NCI-H345 treated with DMSO at 0.1 percent for 48 hours (cell line): ENCODE results near the gene SPECC1L.
"Not testable (repeated sequence)": the region's sequence is repeated elsewhere in the genome, so short reads cannot be mapped to it uniquely, and the experiment has no call there.

Experiments used
- DNase-seq: peaks from one replicate; lab custom pipeline; 2025; ENCODE audit not compliant: unreplicated experiment; lab: John Stamatoyannopoulos, UW

SPECC1L gene, protein sequence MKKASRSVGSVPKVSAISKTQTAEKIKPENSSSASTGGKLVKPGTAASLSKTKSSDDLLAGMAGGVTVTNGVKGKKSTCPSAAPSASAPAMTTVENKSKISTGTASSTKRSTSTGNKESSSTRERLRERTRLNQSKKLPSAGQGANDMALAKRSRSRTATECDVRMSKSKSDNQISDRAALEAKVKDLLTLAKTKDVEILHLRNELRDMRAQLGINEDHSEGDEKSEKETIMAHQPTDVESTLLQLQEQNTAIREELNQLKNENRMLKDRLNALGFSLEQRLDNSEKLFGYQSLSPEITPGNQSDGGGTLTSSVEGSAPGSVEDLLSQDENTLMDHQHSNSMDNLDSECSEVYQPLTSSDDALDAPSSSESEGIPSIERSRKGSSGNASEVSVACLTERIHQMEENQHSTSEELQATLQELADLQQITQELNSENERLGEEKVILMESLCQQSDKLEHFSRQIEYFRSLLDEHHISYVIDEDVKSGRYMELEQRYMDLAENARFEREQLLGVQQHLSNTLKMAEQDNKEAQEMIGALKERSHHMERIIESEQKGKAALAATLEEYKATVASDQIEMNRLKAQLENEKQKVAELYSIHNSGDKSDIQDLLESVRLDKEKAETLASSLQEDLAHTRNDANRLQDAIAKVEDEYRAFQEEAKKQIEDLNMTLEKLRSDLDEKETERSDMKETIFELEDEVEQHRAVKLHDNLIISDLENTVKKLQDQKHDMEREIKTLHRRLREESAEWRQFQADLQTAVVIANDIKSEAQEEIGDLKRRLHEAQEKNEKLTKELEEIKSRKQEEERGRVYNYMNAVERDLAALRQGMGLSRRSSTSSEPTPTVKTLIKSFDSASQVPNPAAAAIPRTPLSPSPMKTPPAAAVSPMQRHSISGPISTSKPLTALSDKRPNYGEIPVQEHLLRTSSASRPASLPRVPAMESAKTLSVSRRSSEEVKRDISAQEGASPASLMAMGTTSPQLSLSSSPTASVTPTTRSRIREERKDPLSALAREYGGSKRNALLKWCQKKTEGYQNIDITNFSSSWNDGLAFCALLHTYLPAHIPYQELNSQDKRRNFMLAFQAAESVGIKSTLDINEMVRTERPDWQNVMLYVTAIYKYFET

DNA sequence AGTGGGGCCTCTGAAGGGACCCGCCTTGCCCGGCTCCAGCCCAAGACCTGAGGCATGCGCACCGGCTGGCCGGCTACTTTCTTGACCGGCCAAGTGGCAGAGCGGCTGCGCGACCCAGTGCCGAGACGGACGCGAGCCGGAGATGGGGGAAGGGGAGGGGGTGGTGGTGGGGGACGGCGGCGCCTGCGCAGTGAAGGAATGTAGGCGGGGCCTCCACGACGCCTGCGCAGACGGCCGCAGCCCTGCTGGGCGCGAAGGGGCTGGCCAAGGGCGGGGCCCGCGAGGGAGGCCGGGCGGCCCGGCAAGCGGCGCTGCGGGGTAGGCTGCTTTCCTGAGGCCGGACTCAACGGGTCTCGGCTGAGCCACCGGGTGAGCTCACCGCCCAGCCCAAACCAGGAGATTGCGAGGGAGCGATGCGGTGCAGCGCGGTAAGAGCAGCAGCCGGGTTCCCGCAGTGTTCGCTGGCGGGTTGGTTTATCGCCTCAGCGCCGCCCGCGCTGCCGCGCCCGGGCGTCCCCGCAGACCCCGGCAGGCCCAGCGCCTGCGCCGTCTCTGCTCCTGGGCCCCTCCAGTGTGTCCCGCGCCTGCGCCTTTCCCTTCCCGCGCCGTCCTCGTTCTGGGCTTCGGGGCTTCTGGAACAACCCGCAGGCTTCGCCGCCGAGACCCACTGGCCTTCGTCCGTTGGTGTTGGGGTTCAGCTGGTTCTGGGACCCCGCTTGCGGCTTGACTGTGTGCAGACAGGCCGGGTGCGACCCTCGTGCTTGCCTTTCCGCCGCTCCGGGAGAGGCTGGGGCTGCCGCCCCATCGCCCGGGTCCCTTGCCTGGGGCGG, at the start of gene SPECC1L:
Gene SPECC1L (plus strand): TSS at position 276 of the 830 bp plus-strand sequence. CDS start 31,401 bp downstream, outside the sequence.
- DNase-seq = peak; percentile 56

DNA sequence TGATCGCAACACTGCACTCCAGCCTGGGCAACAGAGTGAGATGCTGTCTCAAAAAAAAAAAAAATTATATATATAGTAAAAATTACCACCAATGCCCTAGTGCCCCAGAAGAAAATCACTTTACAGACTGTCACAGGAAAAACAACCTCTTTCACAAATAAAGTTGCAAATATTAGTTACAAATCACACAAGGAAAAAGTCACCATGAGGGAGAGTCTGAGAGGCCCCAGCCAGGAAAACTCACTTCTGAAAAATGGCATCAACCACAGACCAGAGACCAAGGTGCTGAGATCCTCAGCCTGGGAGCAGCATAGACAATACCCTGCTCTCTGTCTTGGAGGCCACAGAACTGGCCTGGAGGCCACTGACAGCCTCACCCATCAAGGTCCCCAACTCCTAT, 46.2 kb upstream of the SPECC1L start:
- DNase-seq = no peak

DNA sequence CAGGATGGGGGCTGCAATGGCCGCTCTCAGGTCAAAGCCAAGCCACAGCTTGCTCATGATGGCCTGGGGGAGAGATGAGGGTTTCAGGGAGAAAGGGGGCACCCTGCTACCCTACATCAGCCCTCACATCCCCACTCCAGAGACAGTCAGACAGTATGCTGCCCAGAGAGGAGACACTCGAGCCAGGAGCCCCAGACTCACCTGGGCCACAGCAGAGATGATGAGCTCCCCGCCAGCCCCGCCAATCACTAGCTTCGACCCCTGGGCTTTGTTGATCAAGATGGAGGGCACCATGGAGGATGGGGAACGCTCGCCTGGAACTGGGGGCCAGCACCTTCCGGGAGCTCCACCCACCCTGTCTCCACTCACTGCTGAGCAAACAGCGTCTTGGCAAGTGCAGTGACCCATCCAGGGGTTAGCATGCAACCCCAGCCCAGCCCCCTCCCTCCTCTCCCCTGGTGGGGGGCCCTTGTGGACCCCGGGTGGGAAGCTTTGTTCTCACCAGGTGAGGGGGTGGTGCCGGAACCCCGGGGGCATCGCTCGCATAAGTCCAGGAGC, 45.5 kb upstream of the SPECC1L start:
- DNase-seq = no peak

DNA sequence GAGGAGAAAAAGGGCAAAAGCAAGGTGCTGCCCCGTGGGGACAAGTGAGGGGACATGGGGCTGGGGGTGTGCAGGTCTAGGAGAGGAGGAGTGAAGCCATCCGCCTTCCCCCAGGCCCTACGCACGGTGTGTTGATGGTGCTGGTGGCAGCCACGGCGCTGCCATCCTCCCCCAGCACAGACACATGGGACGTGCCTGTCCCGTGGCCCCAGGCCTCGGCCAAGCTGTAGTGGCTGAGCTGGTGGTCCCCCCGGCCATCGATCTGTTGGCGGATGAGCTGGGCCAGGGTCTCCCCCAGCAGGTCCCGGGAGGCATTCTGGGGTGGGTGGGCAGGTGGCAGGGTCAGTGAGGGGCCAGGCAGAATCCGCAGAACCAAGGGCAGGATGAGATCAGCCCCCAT, 44.7 kb upstream of the SPECC1L start:
- DNase-seq = no peak

DNA sequence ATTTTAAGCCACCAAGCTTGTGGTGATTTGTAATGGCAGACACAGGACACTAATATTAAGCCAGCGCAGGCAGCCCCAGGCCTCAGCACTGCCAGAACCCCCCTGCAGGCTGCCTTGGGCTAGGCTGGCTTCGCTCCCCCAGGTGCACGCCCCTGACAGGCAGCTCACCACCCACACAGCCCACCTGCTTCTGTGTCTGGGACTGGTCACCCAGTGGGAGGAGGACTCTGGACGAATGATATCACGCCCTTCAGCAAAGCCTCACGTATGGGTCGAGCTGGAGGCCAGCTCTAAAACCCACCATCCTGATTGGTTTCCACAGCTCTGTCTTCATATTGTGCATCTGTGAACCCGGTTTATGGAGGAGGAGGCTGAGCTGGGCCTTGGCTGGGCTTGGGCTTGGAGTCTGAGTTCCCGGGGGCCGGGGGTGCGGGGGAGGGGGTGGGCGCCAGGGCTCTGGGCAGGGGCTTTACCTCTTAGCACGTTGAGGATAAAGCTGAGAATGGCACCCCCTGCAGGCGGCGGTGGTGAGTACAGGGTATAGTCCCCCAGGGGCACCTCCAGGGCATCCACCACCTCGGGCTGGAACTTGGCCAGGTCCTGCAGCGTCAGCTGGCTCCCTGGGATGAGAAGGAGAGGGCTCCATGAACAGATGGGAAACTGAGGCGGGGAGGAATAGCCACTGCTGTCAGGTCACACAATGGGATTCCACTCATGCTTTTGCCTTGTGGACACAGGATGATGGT, 39.5 kb upstream of the SPECC1L start:
- DNase-seq = no peak

DNA sequence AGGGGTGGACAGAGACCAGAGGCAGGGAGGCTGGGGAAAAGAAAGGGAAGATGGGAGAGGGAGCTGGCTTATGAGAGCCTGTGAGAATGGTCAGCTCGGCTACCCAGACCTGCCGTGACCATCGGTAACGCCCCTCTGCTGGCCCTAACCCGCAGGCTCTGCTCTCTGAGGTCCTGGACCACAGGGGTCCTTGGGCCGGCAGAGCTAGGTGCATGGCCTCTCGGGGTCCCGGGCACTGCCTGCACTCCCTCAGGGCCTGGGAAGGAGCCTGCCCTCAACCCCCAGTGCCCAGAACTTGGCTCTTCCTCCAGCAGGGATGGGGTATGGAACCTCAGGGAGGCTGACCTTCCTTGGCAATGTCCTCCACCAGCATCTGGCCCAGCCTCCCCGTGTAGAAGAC, 38.9 kb upstream of the SPECC1L start:
- DNase-seq = no peak

DNA sequence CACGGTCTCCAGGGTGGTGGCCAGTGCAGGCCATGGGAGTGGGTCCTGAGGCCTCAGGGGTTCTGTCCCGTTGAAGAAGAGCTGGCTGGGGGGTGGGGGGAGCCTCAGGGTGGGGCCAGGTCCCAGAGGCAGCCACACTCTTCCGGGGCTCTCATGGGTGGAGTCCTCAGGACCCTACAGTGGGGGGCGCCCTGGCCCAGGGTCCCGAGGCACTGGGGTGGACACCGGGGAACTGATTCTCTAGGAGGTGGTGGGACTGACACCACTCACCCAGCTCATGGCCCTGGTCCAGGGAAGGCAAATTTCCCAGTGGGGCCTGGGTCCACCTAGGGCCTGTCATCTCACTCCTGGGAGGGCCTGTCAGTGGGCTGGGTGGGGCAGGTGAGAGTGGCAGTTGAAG, 38.5 kb upstream of the SPECC1L start:
- DNase-seq = no peak

DNA sequence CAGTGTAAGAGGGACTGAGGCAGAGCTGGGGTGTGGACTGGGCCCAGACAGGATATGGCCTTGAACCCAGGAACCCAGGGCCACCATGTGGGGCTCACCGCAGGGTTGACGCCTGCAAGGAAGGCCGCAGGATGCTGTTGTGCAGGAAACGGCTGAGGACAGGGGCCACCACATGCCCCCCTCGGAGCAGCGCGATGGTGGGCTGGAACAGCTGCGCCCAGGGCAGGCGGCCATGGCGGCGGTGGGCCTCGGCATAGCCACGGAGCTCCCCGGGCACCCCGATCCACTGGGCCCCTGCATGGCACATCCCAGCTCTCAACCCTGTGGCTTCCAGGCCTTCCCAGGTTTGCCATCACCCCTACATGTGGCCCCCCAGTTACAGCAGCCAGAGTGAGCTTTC, 37.9 kb upstream of the SPECC1L start:
- no peak for DNase-seq

DNA sequence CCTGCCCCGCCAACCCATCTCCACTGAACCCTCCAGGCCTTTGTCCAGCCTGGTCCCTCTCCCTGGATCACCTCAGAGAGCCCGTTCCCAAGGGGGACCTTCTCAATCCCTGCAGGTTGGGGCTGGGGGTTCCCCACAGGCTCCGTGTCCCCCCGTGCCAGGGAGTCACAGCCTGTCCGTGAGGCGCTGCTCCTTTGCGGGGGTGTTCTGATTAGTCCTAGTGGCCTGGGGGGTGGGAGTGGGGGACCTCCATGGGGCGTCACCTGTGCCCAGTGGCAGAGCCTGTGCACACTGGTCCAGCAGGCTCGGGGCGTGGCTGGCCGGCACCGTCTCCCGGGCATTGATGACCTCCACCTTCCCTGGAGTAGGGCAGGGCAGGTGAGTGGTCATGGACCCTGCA, 37.4 kb upstream of the SPECC1L start:
- DNase-seq = no peak

DNA sequence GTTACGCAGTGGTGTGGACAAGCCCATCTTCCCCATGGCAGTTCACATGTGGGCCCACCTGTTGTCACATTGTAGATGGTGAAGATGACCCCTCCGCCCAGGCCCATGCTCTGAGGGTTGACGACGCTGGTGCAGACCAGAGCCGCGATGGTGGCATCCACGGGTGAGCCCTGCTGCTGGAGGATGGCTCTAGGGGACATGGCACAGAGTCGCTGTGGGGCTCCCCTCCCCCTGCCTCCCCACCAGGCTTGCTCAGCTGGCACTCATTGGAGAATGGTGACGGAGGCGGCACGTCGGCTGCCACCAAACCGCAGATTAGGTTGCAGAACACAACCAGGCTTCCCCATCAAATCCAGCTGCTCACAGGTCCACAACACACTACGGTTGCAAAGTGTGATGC, 36.8 kb upstream of the SPECC1L start:
- no peak for DNase-seq

DNA sequence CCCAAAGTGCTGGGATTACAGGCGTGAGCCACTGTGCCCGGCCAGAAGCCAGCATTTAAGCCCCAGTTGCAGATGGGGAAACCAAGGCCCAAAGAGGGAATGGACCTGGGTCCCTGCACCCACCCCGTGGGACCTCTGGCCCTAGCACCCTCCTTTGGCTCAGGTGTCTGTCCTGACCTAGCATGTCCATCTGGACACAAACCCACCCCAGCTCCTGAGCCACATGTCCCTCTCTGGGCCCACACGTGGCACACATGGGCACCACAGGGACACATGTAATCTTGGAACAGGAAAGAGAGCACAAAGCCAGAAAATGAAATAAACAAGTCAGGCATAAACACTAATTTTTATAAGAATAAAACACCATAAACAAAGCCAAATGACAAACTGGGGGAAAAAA, 35.3 kb upstream of the SPECC1L start:
- DNase-seq = no peak

DNA sequence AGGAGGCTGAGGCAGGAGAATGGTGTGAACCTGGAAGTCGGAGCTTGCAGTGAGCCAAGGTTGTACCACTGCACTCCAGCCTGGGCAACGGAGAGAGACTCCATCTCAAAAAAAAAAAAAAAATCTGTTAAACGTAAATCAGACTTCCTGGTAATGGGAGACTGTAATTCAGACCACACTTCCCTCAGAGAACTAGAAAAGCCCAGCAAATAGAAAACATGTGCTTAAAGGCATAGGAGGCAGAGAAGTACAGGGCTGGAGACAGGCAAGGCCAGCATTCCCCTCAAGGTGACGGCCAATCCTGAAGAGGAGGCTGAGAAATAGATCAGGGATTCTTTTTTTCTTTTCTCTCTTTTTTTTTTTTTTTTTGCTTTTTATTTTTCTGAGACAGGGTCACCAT, 34.0 kb upstream of the SPECC1L start:
- DNase-seq = no peak

DNA sequence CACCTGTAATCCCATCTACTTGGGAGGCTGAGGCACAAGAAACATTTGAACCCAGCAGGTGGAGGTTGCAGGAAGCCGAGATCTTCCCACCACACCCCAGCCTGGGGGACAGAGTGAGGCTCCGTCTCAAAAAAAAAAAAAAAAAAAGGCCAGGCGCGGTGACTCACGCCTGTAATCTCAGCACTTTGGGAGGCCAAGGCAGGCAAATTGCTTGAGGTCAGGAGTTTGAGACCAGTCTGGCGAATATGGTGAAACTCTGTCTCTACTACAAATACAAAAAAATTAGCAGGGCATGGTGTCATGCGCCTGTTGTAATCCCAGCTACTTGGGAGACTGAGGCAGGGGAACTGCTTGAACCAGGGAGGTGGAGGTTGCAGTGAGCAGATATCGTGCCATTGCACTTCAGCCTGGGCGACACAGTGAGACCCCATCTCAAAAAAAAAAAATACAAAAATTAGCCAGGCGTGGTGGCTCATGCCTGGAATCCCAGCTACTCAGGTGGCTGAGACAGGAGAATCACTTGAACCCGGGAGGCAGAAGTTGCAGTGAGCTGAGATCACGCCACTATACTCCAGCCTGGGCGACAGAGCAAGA, 32.4 kb upstream of the SPECC1L start:
- not testable (repeated sequence) for DNase-seq

DNA sequence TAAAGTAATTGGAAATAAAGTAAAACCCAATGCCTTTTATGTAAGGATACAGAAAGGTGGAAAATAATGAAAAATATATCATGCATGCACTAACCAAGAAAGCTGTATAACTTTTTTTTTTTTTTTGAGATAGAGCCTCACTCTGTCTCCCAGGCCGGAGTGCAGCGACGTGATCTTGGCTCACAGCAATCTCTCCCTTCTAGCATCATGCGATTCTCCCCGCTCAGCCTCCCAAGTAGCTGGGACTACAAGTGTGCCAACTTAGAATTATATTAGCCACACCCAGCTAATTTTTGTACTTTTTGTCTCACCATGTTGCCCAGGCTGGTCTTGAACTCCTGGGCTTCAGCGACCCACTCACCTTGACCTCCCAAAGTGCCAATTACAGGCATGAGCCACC, 30.2 kb upstream of the SPECC1L start:
- DNase-seq = no peak

DNA sequence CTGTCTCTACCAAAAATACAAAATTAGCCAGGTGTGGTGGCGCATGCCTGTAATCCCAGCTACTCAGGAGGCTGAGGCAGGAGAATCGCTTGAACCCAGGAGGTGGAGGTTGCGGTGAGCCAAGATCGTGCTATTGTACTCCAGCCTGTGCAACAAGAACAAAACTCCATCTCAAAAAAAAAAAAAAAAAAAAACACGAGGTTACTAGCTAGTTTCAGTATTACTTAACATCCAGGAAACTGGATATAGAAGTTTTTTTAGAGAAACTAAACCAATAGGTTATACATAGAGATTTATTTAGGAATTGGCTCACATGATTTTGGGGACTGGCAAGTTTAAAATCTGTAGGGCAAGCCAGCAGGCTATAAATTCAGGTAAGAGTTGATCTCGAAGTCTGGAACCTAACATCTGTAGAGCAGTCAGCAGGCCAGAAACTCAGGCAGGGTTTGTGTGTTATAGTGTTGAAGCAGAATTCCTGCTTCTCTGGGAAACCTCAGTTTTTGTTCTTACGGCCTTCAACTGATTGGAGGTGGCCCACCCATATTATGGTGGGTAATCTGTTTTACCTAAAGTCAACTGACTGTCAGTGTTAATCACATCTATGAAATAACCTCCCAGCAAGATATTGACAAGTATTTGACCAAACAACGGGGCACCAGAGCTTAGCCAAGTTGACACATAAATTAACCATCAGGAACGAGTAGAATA, 29.5 kb upstream of the SPECC1L start:
- DNase-seq = not testable (repeated sequence)

DNA sequence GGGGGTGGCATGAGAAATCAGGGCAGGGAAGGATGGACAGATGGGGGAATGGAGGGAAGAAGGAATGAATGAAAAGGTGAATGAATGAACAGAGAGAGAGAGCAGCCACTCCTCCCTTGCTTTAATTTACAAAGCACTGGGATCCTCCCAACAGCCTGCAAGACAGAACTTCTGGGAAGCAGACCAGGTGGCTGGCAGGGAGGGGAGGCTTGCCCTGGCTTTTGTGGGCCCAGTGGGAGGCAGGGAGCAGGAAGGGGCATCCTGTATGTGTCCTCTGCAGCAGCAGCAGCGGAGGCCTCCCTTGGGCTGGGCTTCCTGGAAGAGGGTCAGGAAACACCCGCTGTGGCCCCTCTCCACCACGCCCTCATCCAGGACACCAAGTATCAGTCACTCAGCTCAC, 27.2 kb upstream of the SPECC1L start:
- DNase-seq = not testable (repeated sequence)

DNA sequence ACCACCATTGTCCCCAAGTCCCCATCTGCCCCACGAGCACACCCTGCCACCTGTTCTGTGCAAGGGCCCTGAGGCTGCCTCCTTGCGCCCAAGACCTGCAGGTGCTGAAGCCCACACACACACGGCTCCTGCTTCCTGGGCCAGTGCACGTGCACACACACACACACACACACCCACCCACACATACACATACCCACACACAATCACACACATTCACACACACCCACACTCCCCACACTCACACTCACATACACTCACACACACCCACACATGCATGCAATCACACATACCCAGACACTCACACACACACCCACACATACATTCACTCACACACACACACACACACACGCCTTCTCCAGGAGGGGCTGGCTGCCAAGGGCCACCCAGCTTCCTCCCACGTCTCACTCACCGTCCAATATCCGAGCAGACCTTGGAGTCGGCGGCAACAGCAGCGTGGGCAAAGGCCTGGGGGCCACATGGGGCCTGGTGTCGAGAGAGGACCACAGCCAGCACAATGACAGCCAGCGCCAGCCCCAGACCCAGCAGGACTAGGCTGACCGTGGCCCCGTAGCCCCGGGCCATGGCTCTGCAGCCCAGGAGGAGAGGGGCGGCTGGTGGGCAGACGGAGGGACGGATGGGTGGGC, 26.4 kb upstream of the SPECC1L start:
- DNase-seq = no peak

DNA sequence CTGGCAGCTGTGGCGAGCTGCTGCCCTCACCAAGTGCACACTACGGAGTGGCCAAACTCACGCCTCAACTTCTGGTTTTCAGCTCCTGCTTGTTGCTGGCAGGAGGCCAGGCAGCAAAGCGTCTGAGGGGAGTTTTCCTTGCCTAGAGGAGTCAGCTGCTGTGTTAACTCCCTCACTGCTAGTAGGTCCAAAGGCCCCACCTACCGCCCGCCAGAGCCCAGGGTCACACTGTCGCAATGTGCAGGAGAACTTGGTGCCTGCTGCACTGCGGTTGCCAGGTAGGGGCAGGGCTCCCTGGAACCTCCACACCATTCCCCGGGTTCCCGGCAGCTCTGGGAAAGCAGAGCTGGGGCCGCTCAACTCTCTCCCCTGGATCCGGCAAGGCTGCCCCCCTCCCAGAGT, 25.6 kb upstream of the SPECC1L start, which contains the start of gene GGT5:
Gene GGT5 (minus strand): TSS at position 53 of the 402 bp plus-strand sequence. CDS start 357 bp downstream, outside the sequence.
- DNase-seq = not testable (repeated sequence)
